ENCODE results near the gene GFRA3.
"Not testable (repeated sequence)": the region's sequence is repeated elsewhere in the genome, so short reads cannot be mapped to it uniquely, and the experiment has no call there.

GFRA3 gene

GRCh38 chr5:138274189-138274853, at the start of gene GFRA3:
Gene GFRA3, minus strand, starts transcription at chr5:138274621. Its CDS starts 197 bp downstream, at chr5:138274424.
- peak; percentile 41 for DNase-seq (ENCODE audit: low spot score)

- not testable (repeated sequence) for DNase-seq (ENCODE audit: low spot score)
These were observed 43.8 kb upstream of the GFRA3 start for GRCh38 chr5:138318211-138318610.

- DNase-seq (ENCODE audit: low spot score) = no peak
These were observed 41.9 kb upstream of the GFRA3 start for GRCh38 chr5:138316355-138316754.

- DNase-seq (ENCODE audit: low spot score) = no peak
These were observed 41.4 kb upstream of the GFRA3 start for GRCh38 chr5:138315751-138316278.

GRCh38 chr5:138305797-138306196, 31.4 kb upstream of the GFRA3 start:
- DNase-seq (ENCODE audit: low spot score) = no peak

GRCh38 chr5:138303372-138303771, 29.0 kb upstream of the GFRA3 start:
- peak; percentile 27 for DNase-seq (ENCODE audit: low spot score)

GRCh38 chr5:138289296-138289695, 14.9 kb upstream of the GFRA3 start:
- DNase-seq (ENCODE audit: low spot score) = no peak

- DNase-seq (ENCODE audit: low spot score) = no peak
These were observed 12.8 kb upstream of the GFRA3 start for GRCh38 chr5:138287246-138287645.

- DNase-seq (ENCODE audit: low spot score) = peak; percentile 81
These were observed 8.7 kb upstream of the GFRA3 start for GRCh38 chr5:138282920-138283742.

GRCh38 chr5:138280915-138281314, 6.5 kb upstream of the GFRA3 start:
- no peak for DNase-seq (ENCODE audit: low spot score)

GRCh38 chr5:138276402-138277054, 2.1 kb upstream of the GFRA3 start:
- no peak for DNase-seq (ENCODE audit: low spot score)

GRCh38 chr5:138275895-138276294, 1.5 kb upstream of the GFRA3 start:
- peak; percentile 3 for DNase-seq (ENCODE audit: low spot score)

GRCh38 chr5:138275379-138275782, 960 bp upstream of the GFRA3 start:
- DNase-seq (ENCODE audit: low spot score) = no peak

- no peak for DNase-seq (ENCODE audit: low spot score)
These were observed 610 bp downstream of the GFRA3 start for GRCh38 chr5:138273834-138274188.

GRCh38 chr5:138272681-138273080, 1.7 kb downstream of the GFRA3 start:
- no peak for DNase-seq (ENCODE audit: low spot score)

- DNase-seq (ENCODE audit: low spot score) = no peak
These were observed 3.1 kb downstream of the GFRA3 start for GRCh38 chr5:138271281-138271680.

GRCh38 chr5:138264183-138264582, 10.2 kb downstream of the GFRA3 start:
- DNase-seq (ENCODE audit: low spot score) = no peak

GRCh38 chr5:138263581-138263980, 10.8 kb downstream of the GFRA3 start:
- DNase-seq (ENCODE audit: low spot score) = no peak

GRCh38 chr5:138258704-138259292, 15.6 kb downstream of the GFRA3 start:
- DNase-seq (ENCODE audit: low spot score) = peak; percentile 67

GRCh38 chr5:138257583-138257982, 16.8 kb downstream of the GFRA3 start:
- no peak for DNase-seq (ENCODE audit: low spot score)

GRCh38 chr5:138252944-138253343, 21.5 kb downstream of the GFRA3 start:
- no peak for DNase-seq (ENCODE audit: low spot score)

GRCh38 chr5:138247800-138248199, 26.6 kb downstream of the GFRA3 start:
- DNase-seq (ENCODE audit: low spot score) = not testable (repeated sequence)
